Heart right ventricle (tissue), 16 donors: ENCODE measurements around the gene DAZAP1. TPM values are rescaled to one million over a fixed set of nuclear protein-coding genes. Genes with fewer than 3 reads are reported as not detected.

Experiments
- ATAC-seq, 8 donors: fragments of 200-7000 bp; cut with Tn5 transposase; one replicate each; pipeline ENCODE4 v1.9.1; 2020; ENCODE audit warnings: mild to moderate bottlenecking in 8 of 8, moderate library complexity in 8 of 8, moderate number of reproducible peaks in 1 of 8
- DNase-seq, 2 donors: peaks; one replicate each; pipeline ENCODE4 v3.0.0-alpha.2; 2020
- H3K27ac ChIP-seq, 10 donors: fragments of 200-600 bp; sonication (generic) in 2 of 10; one replicate each; pipeline versions ENCODE4 v1.5.0 to v1.8.0; 2020 to 2022; ENCODE audit warnings: mild to moderate bottlenecking in 3 of 10
- H3K27me3 ChIP-seq, 7 donors: fragments of 200-600 bp; one replicate each; pipeline ENCODE4 v1.8.0; 2021 to 2022; ENCODE audit warnings: mild to moderate bottlenecking in 2 of 7
- H3K36me3 ChIP-seq, 9 donors: fragments of 200-600 bp; sonication (generic) in 1 of 9; one replicate each; pipeline versions ENCODE4 v1.5.0 to v1.8.0; 2020 to 2022; ENCODE audit warnings: mild to moderate bottlenecking in 2 of 9
- H3K4me1 ChIP-seq, 9 donors: fragments of 200-600 bp; sonication (generic) in 1 of 9; one replicate each; pipeline versions ENCODE4 v1.5.0 to v1.8.0; 2020 to 2022; ENCODE audit warnings: mild to moderate bottlenecking in 4 of 9
- H3K4me3 ChIP-seq, 10 donors: fragments of 200-600 bp; sonication (generic) in 2 of 10; one replicate each; pipeline versions ENCODE4 v1.5.0 to v1.8.0; 2020 to 2022; ENCODE audit warnings: mild to moderate bottlenecking in 7 of 10, moderate library complexity in 2 of 10
- H3K9me3 ChIP-seq, 11 donors: fragments of 200-600 bp in 10 of 11; sonication (generic) in 2 of 11; one replicate each; pipeline versions ENCODE4 v1.5.0 to v1.8.0; 2013 to 2022; ENCODE audit warnings: mild to moderate bottlenecking in 2 of 11, control low read depth in 1 of 11, moderate library complexity in 1 of 11
- WGBS, 2 donors: extraction: QIAGEN DNeasy Blood & Tissue Kit; methylation state at CpG; one replicate each; pipeline ENCODE4 v1.1.7; 2013; ENCODE audit warnings: inconsistent platforms in 1 of 2; 5-methylcytosine and 5-hydroxymethylcytosine counted together
- intact Hi-C, 10 donors: fragments of 100-400 bp; cut with DNase I; formaldehyde crosslinking; loops; one replicate each; pipeline versions ENCODE4 v1.11.1 to v1.14.2; 2022
- polyA plus RNA-seq, 2 donors: library from polyadenylated mRNA; stranded (reverse); fragments of 200-250 nt; gene quantifications; one replicate each; pipeline ENCODE4 v1.2.3, GENCODE V29; 2013
- total RNA-seq, 10 donors: library from RNA; stranded (reverse); fragmentation: NEBNext Ultra II Directional in 3 of 10; extraction: Animal tissue kit (Norgen Biotek cat#: 25700) in 3 of 10; gene quantifications; one replicate each; pipeline versions ENCODE4 v1.2.1 to v1.2.4, GENCODE V29; 2021 to 2023
- TF ChIP-seq, protein P1 (sequence below), 9 donors: fragments of 200-600 bp; sonication (generic) in 2 of 9; IDR thresholded peaks; one replicate each; pipeline versions ENCODE4 v1.5.0 to v1.8.0; 2021 to 2022; ENCODE audit warnings: antibody characterized with exemption in 9 of 9, mild to moderate bottlenecking in 5 of 9, moderate library complexity in 1 of 9
- donor health status: Arrhythmogenic right ventricular cardiomyopathy.
- donor health status: ischemic (EF 13 %, LVEDD 7.1; RV severe dilation, severe dysfunction).
- donor health status: healthy with polysubstance abuse.
- donor health status: DM: no; HTN: yes; CAD: no.
- donor health status: DM: no; HTN: no; CAD: no.
- donor health status: ischemic (EF 25% LVEDD 6.9; RV normal size, moderate dysfunction).
- donor health status: ischemic (EF 25% LVEDD 5.7; RV mildly dilated, moderate dysfunction).
- donor health status: healthy.
- donor health status: DM: yes; HTN: yes; CAD: no.
- donor health status: Ischemic cardiomyopathy.
- donor health status: ischemic (EF 35%, LVEDD 5.7; RV mildly dilated, moderate dysfunction).
- donor health status: nonischemic (EF 11% LVEDD 7.7; RV severe dilation, severe dysfunction).
- donor health status: DM: yes; HTN: yes; CAD: no.
- donor health status: PGD.
- donor health status: ischemic (EF 29% LVEDD 5.4; RV normal size, mild dysfunction).
- donor health status: nonischemic (EF 23%, LVEDD 6.1; RV moderate dilation, normal function).

DAZAP1 gene
- total and polyA plus RNA-seq, 12 donors: 56.7 to 111 (median 79.5) TPM

DNA sequence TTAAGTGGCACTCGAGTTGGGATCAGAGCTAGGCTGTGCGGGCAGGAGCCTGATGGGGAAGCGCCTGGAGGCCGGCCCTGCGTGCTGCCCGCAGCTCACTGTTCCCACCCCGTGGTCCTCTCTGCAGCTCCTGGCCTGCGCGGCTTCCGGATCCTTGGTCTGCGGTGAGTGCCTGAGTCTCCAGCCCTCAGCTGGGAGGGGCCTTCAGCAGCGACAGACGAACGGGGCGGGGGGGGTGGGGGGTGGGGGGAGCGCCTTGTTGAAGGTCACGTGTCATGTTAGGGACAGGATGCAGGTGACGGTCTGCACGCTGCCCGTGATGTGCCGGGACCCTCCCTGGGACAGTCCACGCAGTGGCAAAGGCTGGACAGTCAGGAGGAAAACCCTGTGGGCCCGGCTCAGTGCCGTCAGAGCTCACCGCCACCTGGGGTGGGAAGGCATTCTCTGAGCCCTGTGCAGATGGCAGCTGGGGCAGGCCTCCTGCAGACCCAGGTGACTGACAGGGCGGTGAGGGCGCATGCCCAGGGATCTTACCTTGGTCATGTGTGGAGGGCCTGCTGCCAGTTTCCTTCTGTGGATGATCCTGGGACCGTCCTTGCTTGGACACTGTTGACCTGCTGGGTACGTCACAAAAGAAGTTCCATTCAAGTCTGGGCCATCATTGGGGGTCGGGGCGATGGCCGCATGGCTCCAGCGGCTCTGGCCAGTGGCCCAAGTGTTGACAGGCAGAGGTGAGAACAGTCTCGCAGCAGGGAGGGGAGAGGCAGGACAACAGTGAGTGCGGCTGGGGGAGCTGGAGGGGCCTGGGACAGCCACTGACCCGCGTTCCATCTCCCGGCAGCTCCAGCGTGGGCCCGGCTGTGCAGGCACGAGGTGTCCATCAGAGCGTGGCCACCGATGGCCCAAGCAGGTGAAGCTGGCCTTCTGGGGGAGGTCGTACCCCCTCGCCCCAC lies 19.4 kb upstream of the DAZAP1 start:
- intact Hi-C loops: no loop called here
- peaks cover 13 to 55% (median 42%) of the 10 kb centered on the region in 9 donors for H3K4me1 ChIP-seq
- DNase-seq (no peak), ATAC-seq (peak in 6 of 8 donors; percentile 4 to 43 (median 30))
- H3K36me3 ChIP-seq: peaks cover 0 to 68% (median 34%) of the 10 kb centered on the region in 9 donors
- H3K4me3 ChIP-seq: no peak overlapping the region
- no peaks in the 10 kb centered on the region for H3K9me3 ChIP-seq
- TF ChIP-seq, protein P1, sequence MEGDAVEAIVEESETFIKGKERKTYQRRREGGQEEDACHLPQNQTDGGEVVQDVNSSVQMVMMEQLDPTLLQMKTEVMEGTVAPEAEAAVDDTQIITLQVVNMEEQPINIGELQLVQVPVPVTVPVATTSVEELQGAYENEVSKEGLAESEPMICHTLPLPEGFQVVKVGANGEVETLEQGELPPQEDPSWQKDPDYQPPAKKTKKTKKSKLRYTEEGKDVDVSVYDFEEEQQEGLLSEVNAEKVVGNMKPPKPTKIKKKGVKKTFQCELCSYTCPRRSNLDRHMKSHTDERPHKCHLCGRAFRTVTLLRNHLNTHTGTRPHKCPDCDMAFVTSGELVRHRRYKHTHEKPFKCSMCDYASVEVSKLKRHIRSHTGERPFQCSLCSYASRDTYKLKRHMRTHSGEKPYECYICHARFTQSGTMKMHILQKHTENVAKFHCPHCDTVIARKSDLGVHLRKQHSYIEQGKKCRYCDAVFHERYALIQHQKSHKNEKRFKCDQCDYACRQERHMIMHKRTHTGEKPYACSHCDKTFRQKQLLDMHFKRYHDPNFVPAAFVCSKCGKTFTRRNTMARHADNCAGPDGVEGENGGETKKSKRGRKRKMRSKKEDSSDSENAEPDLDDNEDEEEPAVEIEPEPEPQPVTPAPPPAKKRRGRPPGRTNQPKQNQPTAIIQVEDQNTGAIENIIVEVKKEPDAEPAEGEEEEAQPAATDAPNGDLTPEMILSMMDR (IDR thresholded peaks at IDR 0.05): no peak
- H3K27me3 ChIP-seq: no peaks in the 10 kb centered on the region
- H3K27ac ChIP-seq: peak overlapping the region in 6 of 10 donors; percentile 26 to 99 (median 44)
- 55 to 63% methylated on average over 45 of the region's 45 CpGs for WGBS, 2 donors

DNA sequence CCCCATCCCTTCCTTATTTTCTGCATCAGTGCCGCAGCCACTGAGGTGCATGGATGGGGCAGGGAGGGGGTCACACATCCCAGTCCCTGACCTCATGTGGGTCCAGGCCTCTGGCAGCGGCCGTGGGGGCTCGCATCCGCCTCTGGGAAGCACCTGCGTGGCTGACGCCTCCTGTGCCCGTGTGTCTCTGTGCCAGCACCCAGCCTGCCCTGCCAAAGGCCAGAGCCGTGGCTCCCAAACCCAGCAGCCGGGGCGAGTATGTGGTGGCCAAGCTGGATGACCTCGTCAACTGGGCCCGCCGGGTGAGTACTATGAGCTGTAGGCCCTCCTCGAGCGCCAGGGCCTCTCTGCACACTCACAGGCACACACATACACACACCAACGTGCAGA lies 18.8 kb upstream of the DAZAP1 start:
- Histone ChIP-seq H3K9me3 (no peaks in the 10 kb centered on the region), H3K27ac (peak overlapping the region in 4 of 10 donors; percentile 26 to 99 (median 50)), H3K27me3 (no peaks in the 10 kb centered on the region), H3K36me3 (peaks cover 0 to 75% (median 41%) of the 10 kb centered on the region in 9 donors), H3K4me3 (no peak overlapping the region), H3K4me1 (peaks cover 13 to 55% (median 42%) of the 10 kb centered on the region in 9 donors)
- intact Hi-C loops: no loop called here
- ATAC-seq: no peak
- TF ChIP-seq, protein P1 (IDR thresholded peaks at IDR 0.05): no peak
- DNase-seq: no peak
- 70 to 74% methylated on average over 17 of the region's 17 CpGs for WGBS, 2 donors

DNA sequence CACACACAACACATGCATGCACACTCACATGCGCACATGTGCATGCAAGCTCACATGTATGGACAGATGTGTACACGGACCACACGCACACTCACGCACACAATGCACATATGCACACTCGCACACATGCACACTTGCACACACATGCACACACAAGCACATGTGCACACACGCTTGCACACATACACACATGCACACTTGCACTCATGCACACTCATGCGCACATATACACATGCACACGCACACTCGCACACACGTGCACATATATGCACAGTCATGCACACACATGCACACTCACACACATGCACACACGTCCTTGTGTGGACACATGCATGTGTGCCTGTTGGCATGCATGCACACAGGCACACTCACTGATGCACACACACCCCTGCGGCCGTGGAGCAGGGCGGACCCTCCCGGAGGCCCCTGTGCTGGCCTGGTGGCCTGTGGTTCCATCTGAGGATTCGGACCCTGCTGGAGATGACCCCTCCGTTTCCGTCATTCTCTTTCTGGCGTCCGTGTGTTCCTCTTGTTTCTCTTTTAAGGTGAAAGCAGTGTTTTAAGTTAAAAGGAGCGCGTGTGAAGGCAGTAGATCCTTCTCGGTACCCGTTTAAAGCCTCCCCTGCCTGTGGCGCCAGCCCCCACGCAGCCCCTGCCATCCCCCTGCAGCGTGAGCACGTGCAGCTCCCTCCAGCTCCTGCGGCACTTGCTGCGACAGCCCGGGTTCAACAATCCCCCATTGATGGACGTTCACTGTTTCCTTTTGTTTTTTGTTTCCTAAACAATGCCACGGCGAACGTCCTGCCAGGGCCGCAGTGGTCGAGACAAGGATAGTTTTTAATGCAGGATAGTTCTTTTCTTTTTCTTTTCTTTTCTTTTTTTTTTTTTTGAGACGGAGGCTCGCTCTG lies 18.1 kb upstream of the DAZAP1 start:
- Histone ChIP-seq H3K27ac (no peak overlapping the region), H3K4me1 (peaks cover 13 to 53% (median 38%) of the 10 kb centered on the region in 9 donors), H3K9me3 (no peaks in the 10 kb centered on the region), H3K27me3 (no peaks in the 10 kb centered on the region), H3K36me3 (peaks cover 0 to 81% (median 43%) of the 10 kb centered on the region in 9 donors), H3K4me3 (no peak overlapping the region)
- TF ChIP-seq, protein P1 (IDR thresholded peaks at IDR 0.05): no peak
- no peak for ATAC-seq
- DNase-seq: no peak
- intact Hi-C loops: no loop called here
- 93% methylated on average over 39 of the region's 39 CpGs for WGBS, 2 donors

DNA sequence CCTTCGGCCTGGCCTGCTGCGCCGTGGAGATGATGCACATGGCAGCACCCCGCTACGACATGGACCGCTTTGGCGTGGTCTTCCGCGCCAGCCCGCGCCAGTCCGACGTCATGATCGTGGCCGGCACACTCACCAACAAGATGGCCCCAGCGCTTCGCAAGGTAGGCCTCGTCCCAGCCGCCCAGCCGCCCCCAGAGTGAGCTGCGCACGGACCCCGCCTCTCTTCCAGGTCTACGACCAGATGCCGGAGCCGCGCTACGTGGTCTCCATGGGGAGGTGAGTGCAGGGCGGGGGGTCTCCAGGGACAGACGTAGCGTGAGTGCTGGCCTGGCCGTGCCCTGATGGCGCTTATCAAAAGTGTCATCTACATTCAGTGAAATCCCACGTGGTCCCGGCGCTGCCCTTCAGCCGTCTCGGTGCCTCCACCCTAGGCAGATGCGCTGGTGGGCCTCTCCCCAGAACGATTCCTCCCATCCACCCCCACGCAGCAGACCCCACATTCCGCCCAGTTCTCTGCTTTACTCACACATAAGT lies 16.4 kb upstream of the DAZAP1 start:
- Histone ChIP-seq H3K4me3 (no peak overlapping the region), H3K36me3 (peaks cover 0 to 84% (median 43%) of the 10 kb centered on the region in 9 donors), H3K9me3 (no peaks in the 10 kb centered on the region), H3K27me3 (no peaks in the 10 kb centered on the region), H3K4me1 (peaks cover 9 to 49% (median 27%) of the 10 kb centered on the region in 9 donors), H3K27ac (no peak overlapping the region)
- ATAC-seq: no peak
- peak in 1 of 2 donors; percentile 17 for DNase-seq
- 80 to 85% methylated on average over 42 of the region's 42 CpGs for WGBS, 2 donors
- TF ChIP-seq, protein P1 (IDR thresholded peaks at IDR 0.05): no peak
- intact Hi-C loops: no loop called here
